ENCODE data around the gene FARP1. TPM values are rescaled to one million over a fixed set of nuclear protein-coding genes. Genes with fewer than 3 reads are reported as not detected.

FARP1 gene
- total RNA-seq, 4 donors from 2014 or later = 13.1 to 71.2 (median 46.6) TPM

GRCh38 chr13:98293570-98294142, 150.8 kb downstream of the FARP1 start:
- H3K27ac ChIP-seq = no peak overlapping the region
- H3K9me3 ChIP-seq = no peaks in the 10 kb centered on the region
- no peaks in the 10 kb centered on the region for H3K27me3 ChIP-seq
- intact Hi-C loops (cut with DNase I; ENCODE audit: low total_unique reads) = no loop called here
- H3K36me3 ChIP-seq = no peaks in the 10 kb centered on the region
- no peak for DNase-seq
- no peaks in the 10 kb centered on the region for H3K4me1 ChIP-seq
- TF ChIP-seq POLR2A (IDR thresholded peaks at IDR 0.05) = no peak
- no peak for TF ChIP-seq CTCF (IDR thresholded peaks at IDR 0.05)
- H3K4me3 ChIP-seq = no peak overlapping the region

DNA sequence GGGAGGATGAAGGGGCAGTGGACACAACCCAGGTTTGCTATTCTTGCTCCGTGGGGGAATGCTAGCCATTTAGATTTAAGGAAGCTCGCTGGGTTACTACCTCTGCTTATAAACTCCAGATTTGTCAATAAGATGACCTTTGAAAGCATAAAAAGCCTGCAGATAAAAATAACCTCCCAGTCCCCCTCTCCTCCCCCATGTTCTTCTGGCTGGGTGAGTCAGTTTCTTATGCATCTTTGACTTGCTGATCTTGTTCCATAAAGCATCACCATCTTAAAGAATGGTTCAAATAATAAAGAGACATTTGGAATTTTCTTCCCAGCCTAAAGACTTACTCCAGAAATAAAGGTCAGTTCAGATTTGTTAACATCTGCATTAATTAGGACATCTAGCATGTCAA, 152.5 kb downstream of the FARP1 start:
- H3K4me3 ChIP-seq = no peak overlapping the region
- H3K27me3 ChIP-seq = no peaks in the 10 kb centered on the region
- no peak overlapping the region for H3K27ac ChIP-seq
- H3K4me1 ChIP-seq = no peaks in the 10 kb centered on the region
- H3K36me3 ChIP-seq = no peaks in the 10 kb centered on the region
- H3K9me3 ChIP-seq = no peaks in the 10 kb centered on the region
- intact Hi-C loops (cut with DNase I; ENCODE audit: low total_unique reads) = no loop called here
- TF ChIP-seq CTCF (IDR thresholded peaks at IDR 0.05) (no peak), POLR2A (IDR thresholded peaks at IDR 0.05) (no peak)
- DNase-seq = no peak

- DNase-seq = no peak
- Histone ChIP-seq H3K36me3 (no peaks in the 10 kb centered on the region), H3K27ac (no peak overlapping the region), H3K27me3 (no peaks in the 10 kb centered on the region), H3K9me3 (no peaks in the 10 kb centered on the region), H3K4me3 (no peak overlapping the region), H3K4me1 (no peaks in the 10 kb centered on the region)
- no peak for TF ChIP-seq CTCF (IDR thresholded peaks at IDR 0.05)
- TF ChIP-seq POLR2A (IDR thresholded peaks at IDR 0.05) = no peak
- intact Hi-C loops (cut with DNase I; ENCODE audit: low total_unique reads) = no loop called here
These were observed 154.2 kb downstream of the FARP1 start for GRCh38 chr13:98297051-98297450.

DNA sequence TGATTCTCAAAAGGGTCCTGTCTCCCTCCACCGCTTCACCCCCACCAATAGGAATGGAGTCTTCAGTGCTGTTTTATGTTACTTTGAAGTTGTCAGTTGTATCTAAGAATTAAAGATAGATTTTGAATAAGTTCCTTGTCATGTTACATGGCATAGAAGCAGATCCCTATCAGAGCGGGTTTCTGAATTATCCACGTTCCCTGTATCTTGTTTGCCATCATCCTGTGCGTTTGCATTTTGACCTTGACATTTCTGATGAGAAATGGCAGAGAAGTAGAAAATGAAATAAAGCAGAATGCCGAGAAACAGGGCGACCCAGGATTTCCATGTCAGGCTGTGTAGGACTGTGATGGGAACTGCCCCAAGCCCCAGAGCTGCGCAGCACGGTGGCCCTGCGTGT, 154.9 kb downstream of the FARP1 start:
- Histone ChIP-seq H3K27ac (no peak overlapping the region), H3K4me1 (no peaks in the 10 kb centered on the region), H3K36me3 (no peaks in the 10 kb centered on the region), H3K4me3 (no peak overlapping the region), H3K27me3 (no peaks in the 10 kb centered on the region), H3K9me3 (no peaks in the 10 kb centered on the region)
- TF ChIP-seq CTCF (IDR thresholded peaks at IDR 0.05) (no peak), POLR2A (IDR thresholded peaks at IDR 0.05) (no peak)
- intact Hi-C loops (cut with DNase I; ENCODE audit: low total_unique reads) = no loop called here
- no peak for DNase-seq

DNA sequence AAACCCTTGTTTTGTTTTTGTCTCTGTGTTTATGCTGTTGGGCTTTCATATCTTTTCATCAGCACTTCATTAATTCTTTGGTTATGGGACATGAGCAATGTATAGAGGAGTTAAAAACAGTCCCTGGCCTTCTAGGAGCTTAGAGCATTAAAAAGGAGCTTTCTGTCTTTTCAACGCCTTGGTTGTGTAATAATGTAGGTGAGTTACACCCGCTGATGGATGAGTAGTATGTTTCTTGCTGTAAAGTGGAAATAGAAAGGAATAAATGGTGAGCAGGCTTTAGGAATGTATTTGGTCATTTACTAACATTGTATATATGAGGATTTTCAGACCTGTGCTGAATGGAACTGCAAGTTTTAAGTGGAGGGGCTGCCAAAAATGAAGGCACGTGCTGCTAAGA, 155.7 kb downstream of the FARP1 start:
- Histone ChIP-seq H3K27ac (no peak overlapping the region), H3K4me3 (no peak overlapping the region), H3K27me3 (no peaks in the 10 kb centered on the region), H3K36me3 (no peaks in the 10 kb centered on the region), H3K4me1 (no peaks in the 10 kb centered on the region), H3K9me3 (no peaks in the 10 kb centered on the region)
- intact Hi-C loops (cut with DNase I; ENCODE audit: low total_unique reads) = no loop called here
- TF ChIP-seq CTCF (IDR thresholded peaks at IDR 0.05) (no peak), POLR2A (IDR thresholded peaks at IDR 0.05) (no peak)
- no peak for DNase-seq
